HL-60 (cell line): Measurements from ENCODE around the gene SLC1A6.

Experiments
- POLR2AphosphoS5 ChIP-seq: IDR thresholded peaks from 2 replicates; pipeline ENCODE4 v1.6.1; 2012; ENCODE audit warnings: low read depth
- REST ChIP-seq: IDR thresholded peaks from 2 replicates; pipeline ENCODE4 v1.6.1; 2012; ENCODE audit warnings: low read depth; ENCODE audit not compliant: insufficient replicate concordance
- TF ChIP-seq, protein P1 (sequence below): IDR thresholded peaks from one replicate; pipeline ENCODE4 v1.5.1; 2011; ENCODE audit warnings: low read length, control low read depth, inconsistent platforms; ENCODE audit not compliant: insufficient read depth

DNA sequence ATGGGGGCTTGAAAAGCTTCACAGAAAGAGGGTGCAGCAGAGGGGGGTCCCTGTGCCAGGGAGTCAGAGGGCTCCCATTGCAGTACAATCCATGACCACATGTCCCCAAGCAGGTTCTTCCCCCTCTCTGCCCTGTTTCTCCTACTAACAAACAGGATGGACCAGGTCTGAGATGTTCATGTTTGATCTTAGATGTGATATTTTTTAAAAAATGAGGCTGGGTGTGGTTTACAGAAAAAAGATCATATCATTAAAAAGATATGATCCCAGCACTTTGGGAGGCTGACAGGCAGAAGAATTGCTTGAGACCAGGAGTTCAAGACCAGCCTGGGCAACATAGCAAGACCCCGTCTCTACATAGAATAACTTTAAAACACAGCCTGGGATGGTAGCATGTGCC is 29.2 kb downstream of the SLC1A6 start:
- TF ChIP-seq, protein P1, sequence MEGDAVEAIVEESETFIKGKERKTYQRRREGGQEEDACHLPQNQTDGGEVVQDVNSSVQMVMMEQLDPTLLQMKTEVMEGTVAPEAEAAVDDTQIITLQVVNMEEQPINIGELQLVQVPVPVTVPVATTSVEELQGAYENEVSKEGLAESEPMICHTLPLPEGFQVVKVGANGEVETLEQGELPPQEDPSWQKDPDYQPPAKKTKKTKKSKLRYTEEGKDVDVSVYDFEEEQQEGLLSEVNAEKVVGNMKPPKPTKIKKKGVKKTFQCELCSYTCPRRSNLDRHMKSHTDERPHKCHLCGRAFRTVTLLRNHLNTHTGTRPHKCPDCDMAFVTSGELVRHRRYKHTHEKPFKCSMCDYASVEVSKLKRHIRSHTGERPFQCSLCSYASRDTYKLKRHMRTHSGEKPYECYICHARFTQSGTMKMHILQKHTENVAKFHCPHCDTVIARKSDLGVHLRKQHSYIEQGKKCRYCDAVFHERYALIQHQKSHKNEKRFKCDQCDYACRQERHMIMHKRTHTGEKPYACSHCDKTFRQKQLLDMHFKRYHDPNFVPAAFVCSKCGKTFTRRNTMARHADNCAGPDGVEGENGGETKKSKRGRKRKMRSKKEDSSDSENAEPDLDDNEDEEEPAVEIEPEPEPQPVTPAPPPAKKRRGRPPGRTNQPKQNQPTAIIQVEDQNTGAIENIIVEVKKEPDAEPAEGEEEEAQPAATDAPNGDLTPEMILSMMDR: no peak
- TF ChIP-seq POLR2AphosphoS5 (no peak), REST (no peak)
